ENCODE measurements around the gene SLC35E1.

SLC35E1 gene

GRCh38 chr19:16614941-16615340, 42.7 kb upstream of the SLC35E1 start:
- TF ChIP-seq CTCF (IDR thresholded peaks at IDR 0.05; ENCODE audit: extremely low read depth, missing control alignments), result no peak
- no peak for DNase-seq (ENCODE audit: low spot score)

- no peak for DNase-seq (ENCODE audit: low spot score)
- TF ChIP-seq CTCF (IDR thresholded peaks at IDR 0.05; ENCODE audit: extremely low read depth, missing control alignments), result no peak
These were observed 41.6 kb upstream of the SLC35E1 start for GRCh38 chr19:16613841-16614240.

DNA sequence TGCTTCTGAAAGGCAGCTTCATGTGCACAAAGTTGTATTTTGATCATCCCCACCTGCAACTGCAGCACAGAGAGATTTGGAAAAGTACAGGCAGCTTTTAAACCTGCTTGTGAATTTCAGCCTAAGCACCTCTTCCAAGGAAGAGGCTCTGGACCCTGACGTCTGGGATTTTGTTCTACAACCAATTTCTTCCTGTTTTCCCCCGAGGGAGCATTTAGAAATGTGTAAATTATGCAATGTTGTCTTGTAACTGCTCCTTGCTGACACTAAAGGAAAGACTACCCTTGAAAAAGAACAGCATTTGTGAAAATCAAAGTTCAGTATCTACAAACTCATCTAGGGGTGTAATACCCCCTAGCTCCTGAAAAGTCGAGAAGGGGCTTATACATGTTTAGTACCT, 40.4 kb upstream of the SLC35E1 start:
- no peak for DNase-seq (ENCODE audit: low spot score)
- TF ChIP-seq CTCF (IDR thresholded peaks at IDR 0.05; ENCODE audit: extremely low read depth, missing control alignments), result no peak

DNA sequence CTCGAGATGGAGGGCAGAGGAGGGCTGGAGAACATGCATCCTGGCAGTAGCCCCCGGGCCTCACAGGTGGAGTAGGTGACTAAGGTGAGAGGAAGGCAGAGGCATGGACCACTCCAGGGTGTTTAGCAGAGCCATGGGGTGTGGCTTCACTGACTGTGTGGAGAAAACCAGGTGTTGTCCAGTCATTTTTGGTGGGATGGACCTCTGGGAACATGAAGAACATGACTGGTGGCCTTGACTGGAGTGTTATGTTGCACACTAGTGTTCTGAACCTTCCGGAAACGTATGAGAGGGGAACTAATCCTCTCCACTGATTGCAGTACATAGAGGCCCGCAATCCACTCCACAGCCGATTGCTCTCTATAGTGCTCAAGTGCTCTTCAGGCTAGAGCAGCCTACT, 38.9 kb upstream of the SLC35E1 start:
- TF ChIP-seq CTCF (IDR thresholded peaks at IDR 0.05; ENCODE audit: extremely low read depth, missing control alignments), result no peak
- DNase-seq (ENCODE audit: low spot score), result no peak

- no peak for DNase-seq (ENCODE audit: low spot score)
- TF ChIP-seq CTCF (IDR thresholded peaks at IDR 0.05; ENCODE audit: extremely low read depth, missing control alignments), result no peak
These were observed 37.4 kb upstream of the SLC35E1 start for GRCh38 chr19:16609511-16610200.

GRCh38 chr19:16608290-16608739, 36.1 kb upstream of the SLC35E1 start:
- DNase-seq (ENCODE audit: low spot score), result no peak
- no peak for TF ChIP-seq CTCF (IDR thresholded peaks at IDR 0.05; ENCODE audit: extremely low read depth, missing control alignments)

GRCh38 chr19:16607819-16608218, 35.6 kb upstream of the SLC35E1 start:
- TF ChIP-seq CTCF (IDR thresholded peaks at IDR 0.05; ENCODE audit: extremely low read depth, missing control alignments), result no peak
- no peak for DNase-seq (ENCODE audit: low spot score)

Measured in GM20000 (cell line).